Measurements from ENCODE around the gene FBN2.

FBN2 gene

GRCh38 chr5:128304791-128305190, 233.3 kb downstream of the FBN2 start:
- Mint-ChIP-seq H3K27ac (no peak overlapping the region), H3K36me3 (no peaks in the 10 kb centered on the region), H3K4me3 (no peak overlapping the region), H3K9me3 (no peaks in the 10 kb centered on the region), H3K4me1 (no peaks in the 10 kb centered on the region), H3K27me3 (peaks cover 2% of the 10 kb centered on the region)

GRCh38 chr5:128304088-128304487, 234.0 kb downstream of the FBN2 start:
- peaks cover 2% of the 10 kb centered on the region for H3K27me3 Mint-ChIP-seq
- H3K36me3 Mint-ChIP-seq, result no peaks in the 10 kb centered on the region
- no peaks in the 10 kb centered on the region for H3K4me1 Mint-ChIP-seq
- H3K4me3 Mint-ChIP-seq, result no peak overlapping the region
- H3K9me3 Mint-ChIP-seq, result no peaks in the 10 kb centered on the region
- no peak overlapping the region for H3K27ac Mint-ChIP-seq

- Mint-ChIP-seq H3K4me3 (no peak overlapping the region), H3K27ac (no peak overlapping the region), H3K4me1 (no peaks in the 10 kb centered on the region), H3K36me3 (no peaks in the 10 kb centered on the region), H3K9me3 (no peaks in the 10 kb centered on the region), H3K27me3 (peaks cover 2% of the 10 kb centered on the region)
Measured at GRCh38 chr5:128303593-128303992, 234.5 kb downstream of the FBN2 start.

GRCh38 chr5:128300181-128300580, 237.9 kb downstream of the FBN2 start:
- Mint-ChIP-seq H3K9me3 (no peaks in the 10 kb centered on the region), H3K4me1 (no peaks in the 10 kb centered on the region), H3K4me3 (no peak overlapping the region), H3K36me3 (no peaks in the 10 kb centered on the region), H3K27me3 (peaks cover 2% of the 10 kb centered on the region), H3K27ac (no peak overlapping the region)

- no peaks in the 10 kb centered on the region for H3K4me1 Mint-ChIP-seq
- H3K4me3 Mint-ChIP-seq, result no peak overlapping the region
- peaks cover 10% of the 10 kb centered on the region for H3K9me3 Mint-ChIP-seq
- H3K27me3 Mint-ChIP-seq, result no peaks in the 10 kb centered on the region
- no peaks in the 10 kb centered on the region for H3K36me3 Mint-ChIP-seq
- no peak overlapping the region for H3K27ac Mint-ChIP-seq
Measured at GRCh38 chr5:128290152-128290858, 247.7 kb downstream of the FBN2 start.

- Mint-ChIP-seq H3K27ac (no peak overlapping the region), H3K27me3 (peaks cover 2% of the 10 kb centered on the region), H3K9me3 (peaks cover 7% of the 10 kb centered on the region)
Measured at GRCh38 chr5:128287740-128288139, 250.3 kb downstream of the FBN2 start.

GRCh38 chr5:128284236-128284635, 253.8 kb downstream of the FBN2 start:
- Mint-ChIP-seq H3K36me3 (no peaks in the 10 kb centered on the region), H3K4me3 (no peak overlapping the region), H3K4me1 (no peaks in the 10 kb centered on the region), H3K9me3 (no peaks in the 10 kb centered on the region), H3K27ac (no peak overlapping the region), H3K27me3 (peaks cover 2% of the 10 kb centered on the region)

More at GRCh38 chr5:128287740-128288139, 250.3 kb downstream of the FBN2 start:
- Mint-ChIP-seq H3K4me3 (no peak overlapping the region), H3K36me3 (no peaks in the 10 kb centered on the region), H3K4me1 (no peaks in the 10 kb centered on the region)

- H3K36me3 Mint-ChIP-seq, result no peaks in the 10 kb centered on the region
- H3K4me1 Mint-ChIP-seq, result no peaks in the 10 kb centered on the region
- H3K27me3 Mint-ChIP-seq, result peaks cover 5% of the 10 kb centered on the region
- no peaks in the 10 kb centered on the region for H3K9me3 Mint-ChIP-seq
- no peak overlapping the region for H3K27ac Mint-ChIP-seq
- no peak overlapping the region for H3K4me3 Mint-ChIP-seq
Measured at GRCh38 chr5:128279345-128279744, 258.7 kb downstream of the FBN2 start.

- H3K4me3 Mint-ChIP-seq, result no peak overlapping the region
- no peaks in the 10 kb centered on the region for H3K4me1 Mint-ChIP-seq
- H3K27me3 Mint-ChIP-seq, result peaks cover 3% of the 10 kb centered on the region
- H3K27ac Mint-ChIP-seq, result no peak overlapping the region
- no peaks in the 10 kb centered on the region for H3K36me3 Mint-ChIP-seq
- H3K9me3 Mint-ChIP-seq, result no peaks in the 10 kb centered on the region
Measured at GRCh38 chr5:128276537-128277216, 261.4 kb downstream of the FBN2 start.

- no peak overlapping the region for H3K27ac Mint-ChIP-seq
- H3K27me3 Mint-ChIP-seq, result peaks cover 3% of the 10 kb centered on the region
- no peaks in the 10 kb centered on the region for H3K36me3 Mint-ChIP-seq
- H3K4me1 Mint-ChIP-seq, result no peaks in the 10 kb centered on the region
- no peak overlapping the region for H3K4me3 Mint-ChIP-seq
- no peaks in the 10 kb centered on the region for H3K9me3 Mint-ChIP-seq
Measured at GRCh38 chr5:128274441-128274840, 263.6 kb downstream of the FBN2 start.

- H3K9me3 Mint-ChIP-seq, result no peaks in the 10 kb centered on the region
- no peak overlapping the region for H3K27ac Mint-ChIP-seq
- no peaks in the 10 kb centered on the region for H3K4me1 Mint-ChIP-seq
- no peaks in the 10 kb centered on the region for H3K36me3 Mint-ChIP-seq
- peaks cover 3% of the 10 kb centered on the region for H3K27me3 Mint-ChIP-seq
- no peak overlapping the region for H3K4me3 Mint-ChIP-seq
Measured at GRCh38 chr5:128273736-128274135, 264.3 kb downstream of the FBN2 start.

- no peak overlapping the region for H3K27ac Mint-ChIP-seq
- no peaks in the 10 kb centered on the region for H3K9me3 Mint-ChIP-seq
- H3K4me3 Mint-ChIP-seq, result no peak overlapping the region
- peaks cover 8% of the 10 kb centered on the region for H3K27me3 Mint-ChIP-seq
- H3K4me1 Mint-ChIP-seq, result no peaks in the 10 kb centered on the region
- no peaks in the 10 kb centered on the region for H3K36me3 Mint-ChIP-seq
Measured at GRCh38 chr5:128271859-128272464, 266.1 kb downstream of the FBN2 start.

GRCh38 chr5:128271071-128271470, 267.0 kb downstream of the FBN2 start:
- Mint-ChIP-seq H3K27me3 (peaks cover 5% of the 10 kb centered on the region), H3K27ac (no peak overlapping the region), H3K4me3 (no peak overlapping the region), H3K4me1 (no peaks in the 10 kb centered on the region), H3K9me3 (no peaks in the 10 kb centered on the region), H3K36me3 (no peaks in the 10 kb centered on the region)

- H3K4me1 Mint-ChIP-seq, result no peaks in the 10 kb centered on the region
- no peaks in the 10 kb centered on the region for H3K36me3 Mint-ChIP-seq
- H3K4me3 Mint-ChIP-seq, result no peak overlapping the region
- H3K27me3 Mint-ChIP-seq, result peaks cover 9% of the 10 kb centered on the region
- H3K27ac Mint-ChIP-seq, result no peak overlapping the region
- no peaks in the 10 kb centered on the region for H3K9me3 Mint-ChIP-seq
Measured at GRCh38 chr5:128264564-128265360, 273.3 kb downstream of the FBN2 start.

GRCh38 chr5:128263357-128263756, 274.7 kb downstream of the FBN2 start:
- Mint-ChIP-seq H3K4me1 (no peaks in the 10 kb centered on the region), H3K36me3 (no peaks in the 10 kb centered on the region), H3K27me3 (peaks cover 9% of the 10 kb centered on the region)

More at GRCh38 chr5:128263357-128263756, 274.7 kb downstream of the FBN2 start:
- Mint-ChIP-seq H3K4me3 (no peak overlapping the region), H3K27ac (no peak overlapping the region), H3K9me3 (no peaks in the 10 kb centered on the region)

All from activated naive CD4-positive, alpha-beta T cell treated with anti-CD3 and anti-CD28 coated beads, Interleukin-2, amount 50 U/mL, for 24 hours (primary cell).